GM12878 (cell line): ENCODE results near the gene KRT7. TPM values are rescaled to one million over a fixed set of nuclear protein-coding genes. Genes with fewer than 3 reads are reported as not detected.

Experiments used
- ATAC-seq: fragments of 200-7000 bp; cut with Tn5 transposase; 3 replicates; pipeline ENCODE4 v1.9.1; 2020; ENCODE audit warnings: mild to moderate bottlenecking, moderate library complexity
- BruUV-seq: library from RNA; stranded (reverse); fragments of 400-500 nt; replicated peaks from 2 replicates; lab custom pipeline; 2021; lab: Mats Ljungman, UMichigan
- CTCF ChIA-PET: fragments of 300-600 bp; sonication (Branson Sonifier 250); formaldehyde crosslinking; extraction: SDS; loops from one replicate; lab custom pipeline; 2021; ENCODE audit warnings: inconsistent platforms; lab: Yijun Ruan, JAX
- POLR2A ChIA-PET: fragments of 350-600 bp; formaldehyde crosslinking; extraction: SDS; loops from one replicate; lab custom pipeline; 2021; ENCODE audit warnings: inconsistent platforms; lab: Charles Lee
- RAD21 ChIA-PET: fragments of 300-600 bp; sonication (Branson Sonifier 250); formaldehyde crosslinking; loops from one replicate; lab custom pipeline; 2023; ENCODE audit warnings: antibody characterized with exemption; ENCODE audit not compliant: unreplicated experiment; lab: Charles Lee
- SMC1A ChIA-PET: fragments of 300-600 bp; sonication (Branson Sonifier 250); formaldehyde crosslinking; loops from one replicate; lab custom pipeline; 2023; ENCODE audit not compliant: unreplicated experiment, uncharacterized antibody; lab: Charles Lee
- DNase-seq: peaks from one replicate; pipeline ENCODE4 v3.0.0-alpha.2; 2011; ENCODE audit warnings: low read depth, low spot score
- FAIRE-seq: peaks from 3 replicates; lab custom pipeline; 2011; peaks lifted over from hg19 to GRCh38; lab: Jason Lieb, UNC
- H2AFZ ChIP-seq: 2 replicates; pipeline ENCODE4 v1.6.0; 2011; ENCODE audit warnings: low read depth, low read length, control low read depth; ENCODE audit not compliant: control insufficient read depth
- H3K27ac ChIP-seq: 2 replicates; pipeline ENCODE4 v1.5.1; 2011; ENCODE audit warnings: control low read depth; ENCODE audit not compliant: control insufficient read depth, insufficient read depth
- H3K27me3 ChIP-seq, 2 experiments: replicated peaks in 1 of 2; 2 replicates each; pipeline versions ENCODE4 v1.6.0 to v1.6.1; 2011; ENCODE audit warnings: low read length in 1 of 2; ENCODE audit not compliant: control insufficient read depth in 2 of 2, insufficient read depth in 2 of 2
- H3K36me3 ChIP-seq, 2 experiments: 2 replicates each; pipeline ENCODE4 v1.5.1; 2011; ENCODE audit warnings: low read length in 1 of 2; ENCODE audit not compliant: control insufficient read depth in 2 of 2, insufficient read depth in 2 of 2
- H3K4me1 ChIP-seq: 2 replicates; pipeline ENCODE4 v1.6.1; 2011; ENCODE audit warnings: mild to moderate bottlenecking, low read length, moderate library complexity, mixed read lengths; ENCODE audit not compliant: control insufficient read depth, insufficient read depth
- H3K4me2 ChIP-seq: 2 replicates; pipeline ENCODE4 v1.6.0; 2011; ENCODE audit warnings: control low read depth; ENCODE audit not compliant: control insufficient read depth, insufficient read depth
- H3K4me3 ChIP-seq: fragments of 200-600 bp; sonication (generic); 2 replicates; pipeline ENCODE4 v1.5.1; 2016
- H3K79me2 ChIP-seq: 2 replicates; pipeline ENCODE4 v1.6.0; 2011; ENCODE audit warnings: low read length; ENCODE audit not compliant: control insufficient read depth, insufficient read depth
- H3K9ac ChIP-seq: 2 replicates; pipeline ENCODE4 v1.8.0; 2011; ENCODE audit warnings: low read length, control low read depth, mixed read lengths; ENCODE audit not compliant: control insufficient read depth, insufficient read depth
- H3K9me3 ChIP-seq: replicated peaks from 3 replicates; pipeline ENCODE4 v1.5.1; 2011; ENCODE audit warnings: mild to moderate bottlenecking, low read length; ENCODE audit not compliant: control insufficient read depth, insufficient read depth
- H4K20me1 ChIP-seq: 2 replicates; pipeline ENCODE4 v1.6.0; 2011; ENCODE audit not compliant: control insufficient read depth, insufficient read depth
- EED ChIP-seq: sonication (generic); IDR thresholded peaks from 2 replicates; pipeline ENCODE4 v1.6.1; 2016; ENCODE audit warnings: antibody characterized with exemption, low read depth
- EZH2 ChIP-seq: IDR thresholded peaks from 2 replicates; pipeline ENCODE4 v1.6.1; 2012; ENCODE audit warnings: low read depth, mild to moderate bottlenecking, control low read depth, inconsistent platforms, low read length, borderline replicate concordance; ENCODE audit not compliant: control insufficient read depth
- KDM1A ChIP-seq: fragments of 200-600 bp; sonication (generic); IDR thresholded peaks from 2 replicates; pipeline ENCODE4 v1.6.1; 2016; ENCODE audit warnings: borderline replicate concordance
- NBN ChIP-seq: fragments of 450-650 bp; IDR thresholded peaks from 2 replicates; pipeline ENCODE4 v1.6.1; 2016
- NFYB ChIP-seq: IDR thresholded peaks from 2 replicates; pipeline ENCODE4 v1.6.1; 2011; ENCODE audit warnings: low read depth, mild to moderate bottlenecking, low read length, improper control_type of control experiment, moderate library complexity; ENCODE audit not compliant: insufficient read depth
- NR2C2 ChIP-seq: IDR thresholded peaks from 2 replicates; pipeline ENCODE4 v1.6.1; 2011; ENCODE audit warnings: borderline replicate concordance, low read depth; ENCODE audit not compliant: control insufficient read depth, insufficient read length
- RAD21 ChIP-seq: IDR thresholded peaks from 2 replicates; pipeline ENCODE4 v1.6.1; 2011; ENCODE audit warnings: mild to moderate bottlenecking, low read depth, low read length, moderate library complexity; ENCODE audit not compliant: insufficient read depth
- RAD51 ChIP-seq: fragments of 450-650 bp; IDR thresholded peaks from 2 replicates; pipeline ENCODE4 v1.6.1; 2016; ENCODE audit warnings: moderate library complexity, mild to moderate bottlenecking, inconsistent platforms
- RELA ChIP-seq: fragments of 450-650 bp; IDR thresholded peaks from 2 replicates; pipeline ENCODE4 v1.8.0; 2014; ENCODE audit warnings: borderline replicate concordance; ENCODE audit not compliant: partially characterized antibody
- REST ChIP-seq: IDR thresholded peaks from 2 replicates; pipeline ENCODE4 v1.6.1; 2012; ENCODE audit warnings: mild to moderate bottlenecking, low read depth, low read length
- SMARCA5 ChIP-seq: fragments of 450-650 bp; IDR thresholded peaks from 2 replicates; pipeline ENCODE4 v1.6.1; 2017; ENCODE audit warnings: mild to moderate bottlenecking
- SP1 ChIP-seq: IDR thresholded peaks from one replicate; pipeline ENCODE4 v1.6.1; 2011; ENCODE audit warnings: low read depth, low read length
- SREBF1 ChIP-seq: IDR thresholded peaks from 2 replicates; pipeline ENCODE4 v1.6.1; 2012; ENCODE audit warnings: mild to moderate bottlenecking, low read length
- SREBF2 ChIP-seq: IDR thresholded peaks from 2 replicates; pipeline ENCODE4 v1.6.1; 2012; ENCODE audit warnings: mild to moderate bottlenecking, low read length
- TARDBP ChIP-seq: IDR thresholded peaks from 2 replicates; pipeline ENCODE4 v1.6.1; 2016; ENCODE audit warnings: borderline replicate concordance
- ZZZ3 ChIP-seq: IDR thresholded peaks from 2 replicates; pipeline ENCODE4 v1.6.1; 2011; ENCODE audit warnings: low read depth; ENCODE audit not compliant: control insufficient read depth, insufficient read length
- WGBS: methylation state at CpG from one replicate; pipeline ENCODE4 v1.1.6; 2016; ENCODE audit warnings: low lambda C conversion rate; ENCODE audit not compliant: insufficient replicate concordance, insufficient coverage; ENCODE audit errors: missing lambda C conversion rate; 5-methylcytosine and 5-hydroxymethylcytosine counted together
- in situ Hi-C: fragments of 300-500 bp; cut with MboI; formaldehyde crosslinking; loops from 9 replicates; pipeline ENCODE4 v1.14.3; 2018; ENCODE audit warnings: mixed read lengths
- intact Hi-C: fragments of 100-400 bp; cut with micrococcal nuclease; formaldehyde crosslinking; loops from one replicate; pipeline ENCODE4 v1.14.2; 2022; ENCODE audit not compliant: unreplicated experiment
- polyA plus RNA-seq, 11 experiments: library from polyadenylated mRNA; depleted of rRNA in 4 of 11; unstranded in 6 of 11; stranded (reverse) in 5 of 11; fragments of >200 nt; fragmentation: Nextera tagmentation in 4 of 11; fragmentation: Illumina TruSeq in 1 of 11; extraction: Ambion mirVana in 4 of 11; extraction: Trizol in 1 of 11; gene quantifications; 1 replicate in 1 of 11; 2 replicates in 10 of 11; pipeline versions ENCODE4 v1.2.1 to v1.2.3, GENCODE V29; 2011 to 2016; ENCODE audit warnings: inconsistent platforms in 2 of 11, missing spikeins in 2 of 11, low read depth in 1 of 11
- total RNA-seq, 4 experiments: library from RNA; depleted of rRNA in 3 of 4; stranded (reverse); fragments of >200 nt in 3 of 4; fragmentation: Illumina TruSeq in 1 of 4; extraction: Trizol in 1 of 4; gene quantifications; 2 replicates each; pipeline versions ENCODE4 v1.2.1 to v1.2.3, GENCODE V29; 2013 to 2021
- TF ChIP-seq, protein P1 (sequence below): fragments of 450-650 bp; IDR thresholded peaks from 2 replicates; pipeline ENCODE4 v1.6.1; 2017; ENCODE audit warnings: borderline replicate concordance
- TF ChIP-seq, protein P2 (sequence below): IDR thresholded peaks from 2 replicates; pipeline ENCODE4 v1.6.1; 2011; ENCODE audit warnings: low read depth, mild to moderate bottlenecking, low read length, moderate library complexity, borderline replicate concordance; ENCODE audit errors: extremely low read depth
- TF ChIP-seq, protein P3 (sequence below): IDR thresholded peaks from 2 replicates; pipeline ENCODE4 v1.6.1; 2011; ENCODE audit warnings: low read depth, low read length, improper control_type of control experiment, borderline replicate concordance

Gene KRT7
- total and polyA plus RNA-seq, 10 of the 15 experiments (the other 5 are each of a cell fraction or from before 2014, with no cell fraction given): 0.90 to 18.7 (median 4.8) TPM

GRCh38 chr12:52204095-52204930, 28.7 kb upstream of the KRT7 start:
- H3K4me1 ChIP-seq: no peaks in the 10 kb centered on the region
- ChIA-PET CTCF (no interaction called here), RAD21 (no interaction called here), POLR2A (no interaction called here), SMC1A (no interaction called here)
- H3K79me2 ChIP-seq: no peaks in the 10 kb centered on the region
- no peak for DNase-seq
- no peak overlapping the region for H2AFZ ChIP-seq
- H3K27ac ChIP-seq: no peak overlapping the region
- H3K27me3 ChIP-seq: peaks cover 3% of the 10 kb centered on the region in 2 experiments; a peak in 2 of 4 replicates
- BruUV-seq: no TSS peak
- no peak for FAIRE-seq
- H3K9me3 ChIP-seq: no peaks in the 10 kb centered on the region
- no peak overlapping the region for H3K4me3 ChIP-seq
- no peaks in the 10 kb centered on the region for H4K20me1 ChIP-seq
- in situ Hi-C loops (no loop called here), intact Hi-C loops (no loop called here)
- no peak for TF ChIP-seq NR2C2
- no peak for TF ChIP-seq NBN
- TF ChIP-seq SMARCA5: no peak
- TF ChIP-seq RAD51: no peak
- no peak for TF ChIP-seq RELA
- TF ChIP-seq EZH2: no peak
- TF ChIP-seq, protein P1, sequence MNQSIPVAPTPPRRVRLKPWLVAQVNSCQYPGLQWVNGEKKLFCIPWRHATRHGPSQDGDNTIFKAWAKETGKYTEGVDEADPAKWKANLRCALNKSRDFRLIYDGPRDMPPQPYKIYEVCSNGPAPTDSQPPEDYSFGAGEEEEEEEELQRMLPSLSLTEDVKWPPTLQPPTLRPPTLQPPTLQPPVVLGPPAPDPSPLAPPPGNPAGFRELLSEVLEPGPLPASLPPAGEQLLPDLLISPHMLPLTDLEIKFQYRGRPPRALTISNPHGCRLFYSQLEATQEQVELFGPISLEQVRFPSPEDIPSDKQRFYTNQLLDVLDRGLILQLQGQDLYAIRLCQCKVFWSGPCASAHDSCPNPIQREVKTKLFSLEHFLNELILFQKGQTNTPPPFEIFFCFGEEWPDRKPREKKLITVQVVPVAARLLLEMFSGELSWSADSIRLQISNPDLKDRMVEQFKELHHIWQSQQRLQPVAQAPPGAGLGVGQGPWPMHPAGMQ: no peak
- TF ChIP-seq SP1: no peak
- no peak for TF ChIP-seq SREBF2
- TF ChIP-seq SREBF1: no peak
- no peak for TF ChIP-seq RAD21
- TF ChIP-seq, protein P2, sequence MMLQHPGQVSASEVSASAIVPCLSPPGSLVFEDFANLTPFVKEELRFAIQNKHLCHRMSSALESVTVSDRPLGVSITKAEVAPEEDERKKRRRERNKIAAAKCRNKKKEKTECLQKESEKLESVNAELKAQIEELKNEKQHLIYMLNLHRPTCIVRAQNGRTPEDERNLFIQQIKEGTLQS: no peak
- TF ChIP-seq, protein P3, sequence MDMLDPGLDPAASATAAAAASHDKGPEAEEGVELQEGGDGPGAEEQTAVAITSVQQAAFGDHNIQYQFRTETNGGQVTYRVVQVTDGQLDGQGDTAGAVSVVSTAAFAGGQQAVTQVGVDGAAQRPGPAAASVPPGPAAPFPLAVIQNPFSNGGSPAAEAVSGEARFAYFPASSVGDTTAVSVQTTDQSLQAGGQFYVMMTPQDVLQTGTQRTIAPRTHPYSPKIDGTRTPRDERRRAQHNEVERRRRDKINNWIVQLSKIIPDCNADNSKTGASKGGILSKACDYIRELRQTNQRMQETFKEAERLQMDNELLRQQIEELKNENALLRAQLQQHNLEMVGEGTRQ: no peak
- no peak for TF ChIP-seq NFYB
- TF ChIP-seq TARDBP: no peak
- TF ChIP-seq ZZZ3: no peak
- no peak for TF ChIP-seq KDM1A
- TF ChIP-seq REST: no peak
- no peak for TF ChIP-seq EED
- H3K36me3 ChIP-seq: no peaks in the 10 kb centered on the region; a peak in 1 of 4 replicates
- ATAC-seq: no peak
- H3K9ac ChIP-seq: no peak overlapping the region
- WGBS: 42% methylated on average over 18 of the region's 18 CpGs
- no peak overlapping the region for H3K4me2 ChIP-seq
